ENCODE data around the gene CBL. TPM values are rescaled to one million over a fixed set of nuclear protein-coding genes. Genes with fewer than 3 reads are reported as not detected.

The CBL gene
- polyA plus RNA-seq, 3 donors: 7.6 to 24.0 (median 23.1) TPM

- peaks cover 7 to 11% of the 10 kb centered on the region in 2 donors for H3K36me3 Mint-ChIP-seq
- peaks cover 7% of the 10 kb centered on the region for H4K20me1 ChIP-seq (ENCODE audit: insufficient read depth, low read length)
- H3K4me1 Mint-ChIP-seq: peaks cover 16% of the 10 kb centered on the region
- peaks cover 40 to 69% (median 64%) of the 10 kb centered on the region in 3 donors for H3K27me3 Mint-ChIP-seq (ENCODE audit: low read depth in 3 of 3)
- peak overlapping the region in 1 of 2 donors; percentile 46 for H3K4me3 Mint-ChIP-seq
- H3K9me3 Mint-ChIP-seq: peaks cover 0 to 8% (median 6%) of the 10 kb centered on the region in 7 donors
- H3K9me3 ChIP-seq (replicated peaks in 1 of 2; ENCODE audit: control insufficient read depth in 1 of 2, insufficient read depth in 1 of 2, low read length in 2 of 2): peaks cover 0 to 15% of the 10 kb centered on the region in 2 donors
- peaks cover 21 to 25% of the 10 kb centered on the region in 2 donors for H3K4me1 ChIP-seq (ENCODE audit: control insufficient read depth in 1 of 2, insufficient read depth in 2 of 2, low read length in 2 of 2)
- H2AFZ ChIP-seq (ENCODE audit: insufficient read depth, low read depth, low read length, poor library complexity, severe bottlenecking): no peak overlapping the region
- no peaks in the 10 kb centered on the region for H3K79me2 ChIP-seq (ENCODE audit: insufficient read depth, low read length)
- H3K4me2 ChIP-seq (replicated peaks; ENCODE audit: extremely low read depth, low read length, poor library complexity, severe bottlenecking): no peak overlapping the region
- no peak overlapping the region for H3K27ac Mint-ChIP-seq
- no peak overlapping the region for H3K27ac ChIP-seq (ENCODE audit: low read depth in 1 of 2, low read length in 2 of 2)
- H3K36me3 ChIP-seq (replicated peaks in 1 of 2; ENCODE audit: control insufficient read depth in 1 of 2, insufficient read depth in 2 of 2, low read length in 2 of 2): no peaks in the 10 kb centered on the region
- H3K9ac ChIP-seq (ENCODE audit: insufficient read depth, low read length, poor library complexity, severe bottlenecking): no peak overlapping the region
- WGBS (ENCODE audit: insufficient coverage): 100% methylated on average over 3 of the region's 7 CpGs
- peaks cover 24 to 45% of the 10 kb centered on the region in 2 donors for H3K27me3 ChIP-seq (ENCODE audit: control insufficient read depth in 2 of 2, insufficient read depth in 2 of 2, low read length in 2 of 2)
- TF ChIP-seq CTCF (IDR thresholded peaks at IDR 0.05): no peak
- intact Hi-C loops (cut with micrococcal nuclease): no loop called here
- no peak for DNase-seq
- H3K4me3 ChIP-seq (replicated peaks in 1 of 3; ENCODE audit: low read depth in 2 of 3, low read length in 3 of 3): no peak overlapping the region
Observed at GRCh38 chr11:119343726-119344125, 137.6 kb downstream of the CBL start.

GRCh38 chr11:119344291-119345010 is 138.3 kb downstream of the CBL start:
- peaks cover 19 to 38% of the 10 kb centered on the region in 2 donors for H3K27me3 ChIP-seq (ENCODE audit: control insufficient read depth in 2 of 2, insufficient read depth in 2 of 2, low read length in 2 of 2)
- no peaks in the 10 kb centered on the region for H3K79me2 ChIP-seq (ENCODE audit: insufficient read depth, low read length)
- no peaks in the 10 kb centered on the region for H4K20me1 ChIP-seq (ENCODE audit: insufficient read depth, low read length)
- no peak overlapping the region for H3K4me3 ChIP-seq (replicated peaks in 1 of 3; ENCODE audit: low read depth in 2 of 3, low read length in 3 of 3)
- no peak overlapping the region for H3K9ac ChIP-seq (ENCODE audit: insufficient read depth, low read length, poor library complexity, severe bottlenecking)
- H3K4me2 ChIP-seq (replicated peaks; ENCODE audit: extremely low read depth, low read length, poor library complexity, severe bottlenecking): no peak overlapping the region
- peaks cover 0 to 8% (median 4%) of the 10 kb centered on the region in 7 donors for H3K9me3 Mint-ChIP-seq
- TF ChIP-seq CTCF (IDR thresholded peaks at IDR 0.05): no peak
- H3K27ac ChIP-seq (ENCODE audit: low read depth in 1 of 2, low read length in 2 of 2): no peak overlapping the region
- intact Hi-C loops (cut with micrococcal nuclease): no loop called here
- H3K4me3 Mint-ChIP-seq: no peak overlapping the region
- peaks cover 33 to 62% (median 58%) of the 10 kb centered on the region in 3 donors for H3K27me3 Mint-ChIP-seq (ENCODE audit: low read depth in 3 of 3)
- no peak overlapping the region for H3K27ac Mint-ChIP-seq
- no peak for DNase-seq
- peaks cover 0 to 5% of the 10 kb centered on the region in 2 donors for H3K36me3 Mint-ChIP-seq
- H2AFZ ChIP-seq (ENCODE audit: insufficient read depth, low read depth, low read length, poor library complexity, severe bottlenecking): no peak overlapping the region
- peaks cover 0 to 8% of the 10 kb centered on the region in 2 donors for H3K9me3 ChIP-seq (replicated peaks in 1 of 2; ENCODE audit: control insufficient read depth in 1 of 2, insufficient read depth in 1 of 2, low read length in 2 of 2)
- peaks cover 9% of the 10 kb centered on the region for H3K4me1 Mint-ChIP-seq
- H3K36me3 ChIP-seq (replicated peaks in 1 of 2; ENCODE audit: control insufficient read depth in 1 of 2, insufficient read depth in 2 of 2, low read length in 2 of 2): no peaks in the 10 kb centered on the region
- WGBS (ENCODE audit: insufficient coverage): 73% methylated on average over 9 of the region's 14 CpGs
- peaks cover 19 to 21% of the 10 kb centered on the region in 2 donors for H3K4me1 ChIP-seq (ENCODE audit: control insufficient read depth in 1 of 2, insufficient read depth in 2 of 2, low read length in 2 of 2)

Data from CD14-positive monocyte (primary cell).